ENCODE measurements around the gene RTN1.

DNA sequence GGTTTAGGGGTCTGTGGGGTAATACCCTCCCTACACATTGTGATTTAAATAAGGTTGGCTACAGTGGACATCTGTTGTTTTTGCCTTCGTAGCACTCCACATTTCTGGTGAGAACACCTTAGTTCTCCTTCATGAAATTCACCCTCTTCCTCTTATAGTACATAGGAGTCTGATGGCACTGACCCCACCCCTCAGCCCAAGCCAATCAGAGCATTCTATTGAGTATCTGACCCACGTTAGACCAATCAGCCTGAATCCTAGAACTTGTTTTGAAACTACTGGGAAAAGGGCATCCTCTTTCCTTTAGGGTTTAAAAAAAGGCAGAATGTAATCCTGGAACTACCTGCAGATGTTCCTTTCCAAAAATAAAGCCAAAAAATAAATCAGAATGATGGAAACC is 33.6 kb upstream of the RTN1 start:
- TF ChIP-seq, protein P1, sequence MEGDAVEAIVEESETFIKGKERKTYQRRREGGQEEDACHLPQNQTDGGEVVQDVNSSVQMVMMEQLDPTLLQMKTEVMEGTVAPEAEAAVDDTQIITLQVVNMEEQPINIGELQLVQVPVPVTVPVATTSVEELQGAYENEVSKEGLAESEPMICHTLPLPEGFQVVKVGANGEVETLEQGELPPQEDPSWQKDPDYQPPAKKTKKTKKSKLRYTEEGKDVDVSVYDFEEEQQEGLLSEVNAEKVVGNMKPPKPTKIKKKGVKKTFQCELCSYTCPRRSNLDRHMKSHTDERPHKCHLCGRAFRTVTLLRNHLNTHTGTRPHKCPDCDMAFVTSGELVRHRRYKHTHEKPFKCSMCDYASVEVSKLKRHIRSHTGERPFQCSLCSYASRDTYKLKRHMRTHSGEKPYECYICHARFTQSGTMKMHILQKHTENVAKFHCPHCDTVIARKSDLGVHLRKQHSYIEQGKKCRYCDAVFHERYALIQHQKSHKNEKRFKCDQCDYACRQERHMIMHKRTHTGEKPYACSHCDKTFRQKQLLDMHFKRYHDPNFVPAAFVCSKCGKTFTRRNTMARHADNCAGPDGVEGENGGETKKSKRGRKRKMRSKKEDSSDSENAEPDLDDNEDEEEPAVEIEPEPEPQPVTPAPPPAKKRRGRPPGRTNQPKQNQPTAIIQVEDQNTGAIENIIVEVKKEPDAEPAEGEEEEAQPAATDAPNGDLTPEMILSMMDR (IDR thresholded peaks at IDR 0.05), result no peak
- TF ChIP-seq RORB (CRISPR knock-in tag; IDR thresholded peaks at IDR 0.05), result no peak
- TF ChIP-seq CREB1 (CRISPR knock-in tag; IDR thresholded peaks at IDR 0.05), result no peak
- TF ChIP-seq, protein P2, sequence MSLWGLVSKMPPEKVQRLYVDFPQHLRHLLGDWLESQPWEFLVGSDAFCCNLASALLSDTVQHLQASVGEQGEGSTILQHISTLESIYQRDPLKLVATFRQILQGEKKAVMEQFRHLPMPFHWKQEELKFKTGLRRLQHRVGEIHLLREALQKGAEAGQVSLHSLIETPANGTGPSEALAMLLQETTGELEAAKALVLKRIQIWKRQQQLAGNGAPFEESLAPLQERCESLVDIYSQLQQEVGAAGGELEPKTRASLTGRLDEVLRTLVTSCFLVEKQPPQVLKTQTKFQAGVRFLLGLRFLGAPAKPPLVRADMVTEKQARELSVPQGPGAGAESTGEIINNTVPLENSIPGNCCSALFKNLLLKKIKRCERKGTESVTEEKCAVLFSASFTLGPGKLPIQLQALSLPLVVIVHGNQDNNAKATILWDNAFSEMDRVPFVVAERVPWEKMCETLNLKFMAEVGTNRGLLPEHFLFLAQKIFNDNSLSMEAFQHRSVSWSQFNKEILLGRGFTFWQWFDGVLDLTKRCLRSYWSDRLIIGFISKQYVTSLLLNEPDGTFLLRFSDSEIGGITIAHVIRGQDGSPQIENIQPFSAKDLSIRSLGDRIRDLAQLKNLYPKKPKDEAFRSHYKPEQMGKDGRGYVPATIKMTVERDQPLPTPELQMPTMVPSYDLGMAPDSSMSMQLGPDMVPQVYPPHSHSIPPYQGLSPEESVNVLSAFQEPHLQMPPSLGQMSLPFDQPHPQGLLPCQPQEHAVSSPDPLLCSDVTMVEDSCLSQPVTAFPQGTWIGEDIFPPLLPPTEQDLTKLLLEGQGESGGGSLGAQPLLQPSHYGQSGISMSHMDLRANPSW (CRISPR knock-in tag; conservative IDR thresholded peaks at IDR 0.05; ENCODE audit: low read depth), result no peak
- TF ChIP-seq, protein P3, sequence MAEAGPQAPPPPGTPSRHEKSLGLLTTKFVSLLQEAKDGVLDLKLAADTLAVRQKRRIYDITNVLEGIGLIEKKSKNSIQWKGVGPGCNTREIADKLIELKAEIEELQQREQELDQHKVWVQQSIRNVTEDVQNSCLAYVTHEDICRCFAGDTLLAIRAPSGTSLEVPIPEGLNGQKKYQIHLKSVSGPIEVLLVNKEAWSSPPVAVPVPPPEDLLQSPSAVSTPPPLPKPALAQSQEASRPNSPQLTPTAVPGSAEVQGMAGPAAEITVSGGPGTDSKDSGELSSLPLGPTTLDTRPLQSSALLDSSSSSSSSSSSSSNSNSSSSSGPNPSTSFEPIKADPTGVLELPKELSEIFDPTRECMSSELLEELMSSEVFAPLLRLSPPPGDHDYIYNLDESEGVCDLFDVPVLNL (CRISPR knock-in tag; IDR thresholded peaks at IDR 0.05; ENCODE audit: borderline replicate concordance, low read depth), result no peak
- TF ChIP-seq, protein P4, sequence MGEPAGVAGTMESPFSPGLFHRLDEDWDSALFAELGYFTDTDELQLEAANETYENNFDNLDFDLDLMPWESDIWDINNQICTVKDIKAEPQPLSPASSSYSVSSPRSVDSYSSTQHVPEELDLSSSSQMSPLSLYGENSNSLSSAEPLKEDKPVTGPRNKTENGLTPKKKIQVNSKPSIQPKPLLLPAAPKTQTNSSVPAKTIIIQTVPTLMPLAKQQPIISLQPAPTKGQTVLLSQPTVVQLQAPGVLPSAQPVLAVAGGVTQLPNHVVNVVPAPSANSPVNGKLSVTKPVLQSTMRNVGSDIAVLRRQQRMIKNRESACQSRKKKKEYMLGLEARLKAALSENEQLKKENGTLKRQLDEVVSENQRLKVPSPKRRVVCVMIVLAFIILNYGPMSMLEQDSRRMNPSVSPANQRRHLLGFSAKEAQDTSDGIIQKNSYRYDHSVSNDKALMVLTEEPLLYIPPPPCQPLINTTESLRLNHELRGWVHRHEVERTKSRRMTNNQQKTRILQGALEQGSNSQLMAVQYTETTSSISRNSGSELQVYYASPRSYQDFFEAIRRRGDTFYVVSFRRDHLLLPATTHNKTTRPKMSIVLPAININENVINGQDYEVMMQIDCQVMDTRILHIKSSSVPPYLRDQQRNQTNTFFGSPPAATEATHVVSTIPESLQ (CRISPR knock-in tag; IDR thresholded peaks at IDR 0.05), result no peak
- TF ChIP-seq ESRRA (CRISPR knock-in tag; IDR thresholded peaks at IDR 0.05; ENCODE audit: borderline replicate concordance), result no peak
- TF ChIP-seq, protein P5, sequence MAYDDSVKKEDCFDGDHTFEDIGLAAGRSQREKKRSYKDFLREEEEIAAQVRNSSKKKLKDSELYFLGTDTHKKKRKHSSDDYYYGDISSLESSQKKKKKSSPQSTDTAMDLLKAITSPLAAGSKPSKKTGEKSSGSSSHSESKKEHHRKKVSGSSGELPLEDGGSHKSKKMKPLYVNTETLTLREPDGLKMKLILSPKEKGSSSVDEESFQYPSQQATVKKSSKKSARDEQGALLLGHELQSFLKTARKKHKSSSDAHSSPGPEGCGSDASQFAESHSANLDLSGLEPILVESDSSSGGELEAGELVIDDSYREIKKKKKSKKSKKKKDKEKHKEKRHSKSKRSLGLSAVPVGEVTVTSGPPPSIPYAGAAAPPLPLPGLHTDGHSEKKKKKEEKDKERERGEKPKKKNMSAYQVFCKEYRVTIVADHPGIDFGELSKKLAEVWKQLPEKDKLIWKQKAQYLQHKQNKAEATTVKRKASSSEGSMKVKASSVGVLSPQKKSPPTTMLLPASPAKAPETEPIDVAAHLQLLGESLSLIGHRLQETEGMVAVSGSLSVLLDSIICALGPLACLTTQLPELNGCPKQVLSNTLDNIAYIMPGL (CRISPR knock-in tag; IDR thresholded peaks at IDR 0.05), result no peak
- TF ChIP-seq FOXJ3 (CRISPR knock-in tag; IDR thresholded peaks at IDR 0.05; ENCODE audit: borderline replicate concordance), result no peak
- no peak for TF ChIP-seq JUN (CRISPR knock-in tag; IDR thresholded peaks at IDR 0.05)
- no peak for TF ChIP-seq OVOL2 (CRISPR knock-in tag; IDR thresholded peaks at IDR 0.05; ENCODE audit: borderline replicate concordance)

Data from WTC11 (cell line).